Measurements from ENCODE around the gene ZNF664. TPM values are rescaled to one million over a fixed set of nuclear protein-coding genes. Genes with fewer than 3 reads are reported as not detected.

ZNF664 gene
- total and polyA plus RNA-seq, 2 donors (not counting 1 experiment from before 2014, with no cell fraction given), result 14.3 to 47.1 TPM

- no peak overlapping the region for H2AFZ ChIP-seq (ENCODE audit: insufficient read depth, low read depth, low read length, poor library complexity, severe bottlenecking)
- no peak for DNase-seq
- H3K79me2 ChIP-seq (ENCODE audit: control insufficient read depth, insufficient read depth, low read length), result no peaks in the 10 kb centered on the region
- H3K4me3 ChIP-seq (ENCODE audit: control extremely low read depth in 1 of 5, extremely low read depth in 1 of 5, insufficient read depth in 1 of 5, low read depth in 2 of 5, low read length in 4 of 5), result no peak overlapping the region
- Mint-ChIP-seq H3K4me1 (no peaks in the 10 kb centered on the region), H3K27me3 (peaks cover 16% of the 10 kb centered on the region), H3K9me3 (ENCODE audit: insufficient read depth) (no peaks in the 10 kb centered on the region), H3K27ac (no peak overlapping the region), H3K4me3 (no peak overlapping the region)
- H3K4me1 ChIP-seq (ENCODE audit: control insufficient read depth in 2 of 2, insufficient read depth in 2 of 2, low read length in 2 of 2), result no peaks in the 10 kb centered on the region
- H4K20me1 ChIP-seq (ENCODE audit: control insufficient read depth, insufficient read depth, low read length, poor library complexity, severe bottlenecking), result no peaks in the 10 kb centered on the region
- no peak overlapping the region for H3K4me2 ChIP-seq (replicated peaks; ENCODE audit: low read depth, low read length, poor library complexity, severe bottlenecking)
- POLR2A ChIA-PET, result no interaction called here
- 90% methylated on average over 1 of the region's 2 CpGs for WGBS (ENCODE audit: insufficient coverage)
- intact Hi-C loops (cut with micrococcal nuclease), result no loop called here
- TF ChIP-seq CTCF (IDR thresholded peaks at IDR 0.05) (no peak), EZH2 (IDR thresholded peaks at IDR 0.05; ENCODE audit: borderline replicate concordance, insufficient read depth, low read depth, low read length, poor library complexity, severe bottlenecking) (no peak)
- no peaks in the 10 kb centered on the region for H3K9me3 ChIP-seq (ENCODE audit: control extremely low read depth in 1 of 3, control insufficient read depth in 2 of 3, insufficient read depth in 1 of 3, low read length in 2 of 3)
- no peaks in the 10 kb centered on the region for H3K36me3 ChIP-seq (replicated peaks in 1 of 2; ENCODE audit: control extremely low read depth in 1 of 2, control insufficient read depth in 1 of 2, extremely low read depth in 1 of 2, insufficient read depth in 2 of 2, low read length in 1 of 2)
- H3K27me3 ChIP-seq (replicated peaks in 1 of 4; ENCODE audit: control extremely low read depth in 1 of 4, control insufficient read depth in 3 of 4, insufficient read depth in 4 of 4, low read length in 3 of 4), result no peaks in the 10 kb centered on the region
- H3K9ac ChIP-seq (ENCODE audit: low read length), result no peak overlapping the region
- CTCF ChIA-PET, result interaction anchor here (1.7 to 7.2 kb wide), 2 partner anchors 728 to 734 kb away, joined by 4 to 160 read pairs; no protein-coding TSS in a partner anchor
- no peak for ATAC-seq (ENCODE audit: low read depth)
- no peak overlapping the region for H3K27ac ChIP-seq (ENCODE audit: low read length in 2 of 2)
Measured at GRCh38 chr12:124040737-124041136, 67.7 kb downstream of the ZNF664 start.

- intact Hi-C loops (cut with micrococcal nuclease), result no loop called here
- H4K20me1 ChIP-seq (ENCODE audit: control insufficient read depth, insufficient read depth, low read length, poor library complexity, severe bottlenecking), result no peaks in the 10 kb centered on the region
- peaks cover 3 to 9% (median 3%) of the 10 kb centered on the region in 3 donors for H3K9me3 ChIP-seq (ENCODE audit: control extremely low read depth in 1 of 3, control insufficient read depth in 2 of 3, insufficient read depth in 1 of 3, low read length in 2 of 3)
- ChIA-PET CTCF (no interaction called here), POLR2A (no interaction called here)
- no peaks in the 10 kb centered on the region for H3K4me1 ChIP-seq (ENCODE audit: control insufficient read depth in 2 of 2, insufficient read depth in 2 of 2, low read length in 2 of 2)
- H3K4me3 ChIP-seq (ENCODE audit: control extremely low read depth in 1 of 5, extremely low read depth in 1 of 5, insufficient read depth in 1 of 5, low read depth in 2 of 5, low read length in 4 of 5), result no peak overlapping the region
- Mint-ChIP-seq H3K4me1 (no peaks in the 10 kb centered on the region), H3K27ac (no peak overlapping the region), H3K4me3 (no peak overlapping the region), H3K9me3 (ENCODE audit: insufficient read depth) (peaks cover 10% of the 10 kb centered on the region), H3K27me3 (peaks cover 10% of the 10 kb centered on the region)
- H3K4me2 ChIP-seq (replicated peaks; ENCODE audit: low read depth, low read length, poor library complexity, severe bottlenecking), result no peak overlapping the region
- no peaks in the 10 kb centered on the region for H3K36me3 ChIP-seq (replicated peaks in 1 of 2; ENCODE audit: control extremely low read depth in 1 of 2, control insufficient read depth in 1 of 2, extremely low read depth in 1 of 2, insufficient read depth in 2 of 2, low read length in 1 of 2)
- no peaks in the 10 kb centered on the region for H3K27me3 ChIP-seq (replicated peaks in 1 of 4; ENCODE audit: control extremely low read depth in 1 of 4, control insufficient read depth in 3 of 4, insufficient read depth in 4 of 4, low read length in 3 of 4)
- ATAC-seq (ENCODE audit: low read depth) (no peak), DNase-seq (no peak)
- WGBS (ENCODE audit: insufficient coverage), result 94% methylated on average over 7 of the region's 10 CpGs
- no peak overlapping the region for H2AFZ ChIP-seq (ENCODE audit: insufficient read depth, low read depth, low read length, poor library complexity, severe bottlenecking)
- no peak overlapping the region for H3K27ac ChIP-seq (ENCODE audit: low read length in 2 of 2)
- no peak overlapping the region for H3K9ac ChIP-seq (ENCODE audit: low read length)
- TF ChIP-seq EZH2 (IDR thresholded peaks at IDR 0.05; ENCODE audit: borderline replicate concordance, insufficient read depth, low read depth, low read length, poor library complexity, severe bottlenecking) (no peak), CTCF (IDR thresholded peaks at IDR 0.05) (no peak)
- H3K79me2 ChIP-seq (ENCODE audit: control insufficient read depth, insufficient read depth, low read length), result no peaks in the 10 kb centered on the region
Measured at GRCh38 chr12:124041907-124042306, 68.9 kb downstream of the ZNF664 start.
